Endodermal cell (in vitro differentiated cells): ENCODE data around the gene AP4B1. TPM values are rescaled to one million over a fixed set of nuclear protein-coding genes. Genes with fewer than 3 reads are reported as not detected.

ENCODE experiments used
- DNase-seq: peaks from one replicate; pipeline ENCODE4 v3.0.0-alpha.2; 2017
- H3K27ac ChIP-seq: 2 replicates; pipeline ENCODE4 v1.5.1; 2013; ENCODE audit warnings: mild to moderate bottlenecking, low read depth, low read length, moderate library complexity
- H3K27me3 ChIP-seq: 2 replicates; pipeline ENCODE4 v1.6.1; 2013; ENCODE audit warnings: mild to moderate bottlenecking, low read length, moderate library complexity; ENCODE audit not compliant: insufficient read depth, control insufficient read depth, poor library complexity, severe bottlenecking
- H3K36me3 ChIP-seq: 2 replicates; pipeline ENCODE4 v1.7.0; 2013; ENCODE audit warnings: mild to moderate bottlenecking, low read length, moderate library complexity; ENCODE audit not compliant: control insufficient read depth, insufficient read depth
- H3K4me1 ChIP-seq: one replicate; pipeline ENCODE4 v1.7.0; 2013; ENCODE audit warnings: low read length; ENCODE audit not compliant: control insufficient read depth, insufficient read depth
- H3K4me3 ChIP-seq: 2 replicates; pipeline ENCODE4 v1.5.1; 2013; ENCODE audit warnings: mild to moderate bottlenecking, low read length, moderate library complexity
- H3K9ac ChIP-seq: 2 replicates; pipeline ENCODE4 v1.6.1; 2013; ENCODE audit warnings: mild to moderate bottlenecking, low read length, moderate library complexity; ENCODE audit not compliant: poor library complexity, severe bottlenecking; ENCODE audit errors: extremely low read depth
- H3K9me3 ChIP-seq: 2 replicates; pipeline ENCODE4 v1.6.1; 2013; ENCODE audit warnings: mild to moderate bottlenecking, low read length, moderate library complexity; ENCODE audit not compliant: control insufficient read depth
- H3K27ac Mint-ChIP-seq: 2 replicates; pipeline ENCODE4 v1.8.0; 2020; ENCODE audit warnings: mixed read lengths
- H3K27me3 Mint-ChIP-seq: 2 replicates; pipeline ENCODE4 v1.8.0; 2021; ENCODE audit warnings: mild to moderate bottlenecking, mixed read lengths; ENCODE audit not compliant: insufficient read depth
- H3K36me3 Mint-ChIP-seq: 2 replicates; pipeline ENCODE4 v1.8.0; 2020; ENCODE audit warnings: low read depth, mixed read lengths
- H3K4me1 Mint-ChIP-seq: 2 replicates; pipeline ENCODE4 v1.8.0; 2020; ENCODE audit warnings: mixed read lengths
- H3K4me3 Mint-ChIP-seq: 2 replicates; pipeline ENCODE4 v1.8.0; 2020; ENCODE audit warnings: mild to moderate bottlenecking, moderate library complexity, mixed read lengths
- H3K9me3 Mint-ChIP-seq: 2 replicates; pipeline ENCODE4 v1.8.0; 2020; ENCODE audit warnings: mild to moderate bottlenecking, mixed read lengths
- WGBS, 2 experiments: methylation state at CpG; one replicate each; pipeline versions ENCODE4 v1.1.5 to v1.1.7; 2013; ENCODE audit warnings: missing lambda C conversion rate in 2 of 2, mixed read lengths in 1 of 2; ENCODE audit not compliant: insufficient coverage in 1 of 2, insufficient read length in 1 of 2; 5-methylcytosine and 5-hydroxymethylcytosine counted together
- total RNA-seq, 2 donors: library from RNA; stranded (reverse); fragmentation: NEBNext Ultra II Directional in 1 of 2; extraction: Animal tissue kit (Norgen Biotek cat#: 25700) in 1 of 2; gene quantifications; 2 replicates in 1 of 2; 3 replicates in 1 of 2; pipeline ENCODE4 v1.2.1, GENCODE V29; 2021
- TF ChIP-seq, protein P1 (sequence below): fragments of 200-600 bp; sonication (generic); conservative IDR thresholded peaks from 2 replicates; pipeline ENCODE4 v1.5.0; 2021; ENCODE audit warnings: antibody characterized with exemption, mild to moderate bottlenecking

The AP4B1 gene
- total RNA-seq, 2 donors from 2014 or later: 9.6 to 14.7 TPM

DNA sequence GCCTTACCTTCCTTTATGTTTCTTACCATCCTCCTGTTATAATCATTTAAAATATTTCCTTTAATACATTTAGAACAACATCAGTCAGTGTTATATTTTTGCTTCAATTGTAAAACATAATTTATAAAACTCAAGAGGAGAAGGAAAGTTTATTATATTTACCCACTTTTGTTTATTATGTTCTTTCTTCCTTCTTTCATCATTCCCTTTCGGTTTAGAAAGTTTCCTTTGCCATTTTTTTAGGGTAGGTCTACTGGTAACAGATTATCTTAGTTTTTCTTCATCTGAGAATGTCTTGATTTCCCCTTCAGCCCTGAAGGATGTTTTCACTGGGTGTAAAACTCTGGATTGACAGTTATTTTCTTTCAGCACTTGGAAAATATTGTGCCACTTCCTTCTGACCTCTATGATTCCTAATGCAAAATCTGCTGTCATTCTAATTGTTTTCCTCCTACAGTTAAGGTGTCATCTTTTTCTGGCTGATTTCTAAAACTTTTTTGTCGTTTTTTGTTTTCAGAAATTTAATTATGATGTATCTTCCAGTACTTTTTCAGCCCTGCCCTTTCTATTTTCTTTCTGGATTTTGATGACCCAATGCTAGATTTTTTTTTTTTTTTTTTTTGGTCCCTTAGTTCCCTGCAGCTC lies 58.1 kb downstream of the AP4B1 start:
- Histone ChIP-seq H3K9me3 (peaks cover 27% of the 10 kb centered on the region), H3K4me3 (no peak overlapping the region), H3K27ac (no peak overlapping the region), H3K27me3 (no peaks in the 10 kb centered on the region), H3K36me3 (no peaks in the 10 kb centered on the region), H3K9ac (no peak overlapping the region), H3K4me1 (no peaks in the 10 kb centered on the region)
- H3K27me3 Mint-ChIP-seq: no peaks in the 10 kb centered on the region
- H3K27ac Mint-ChIP-seq: no peak overlapping the region
- TF ChIP-seq, protein P1, sequence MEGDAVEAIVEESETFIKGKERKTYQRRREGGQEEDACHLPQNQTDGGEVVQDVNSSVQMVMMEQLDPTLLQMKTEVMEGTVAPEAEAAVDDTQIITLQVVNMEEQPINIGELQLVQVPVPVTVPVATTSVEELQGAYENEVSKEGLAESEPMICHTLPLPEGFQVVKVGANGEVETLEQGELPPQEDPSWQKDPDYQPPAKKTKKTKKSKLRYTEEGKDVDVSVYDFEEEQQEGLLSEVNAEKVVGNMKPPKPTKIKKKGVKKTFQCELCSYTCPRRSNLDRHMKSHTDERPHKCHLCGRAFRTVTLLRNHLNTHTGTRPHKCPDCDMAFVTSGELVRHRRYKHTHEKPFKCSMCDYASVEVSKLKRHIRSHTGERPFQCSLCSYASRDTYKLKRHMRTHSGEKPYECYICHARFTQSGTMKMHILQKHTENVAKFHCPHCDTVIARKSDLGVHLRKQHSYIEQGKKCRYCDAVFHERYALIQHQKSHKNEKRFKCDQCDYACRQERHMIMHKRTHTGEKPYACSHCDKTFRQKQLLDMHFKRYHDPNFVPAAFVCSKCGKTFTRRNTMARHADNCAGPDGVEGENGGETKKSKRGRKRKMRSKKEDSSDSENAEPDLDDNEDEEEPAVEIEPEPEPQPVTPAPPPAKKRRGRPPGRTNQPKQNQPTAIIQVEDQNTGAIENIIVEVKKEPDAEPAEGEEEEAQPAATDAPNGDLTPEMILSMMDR: no peak
- DNase-seq: no peak
- 80 to 85% methylated on average over 1 to 2 of the region's 2 CpGs for WGBS, 2 experiments
- peaks cover 29% of the 10 kb centered on the region for H3K9me3 Mint-ChIP-seq
- H3K36me3 Mint-ChIP-seq: peaks cover 2% of the 10 kb centered on the region
- no peaks in the 10 kb centered on the region for H3K4me1 Mint-ChIP-seq
- H3K4me3 Mint-ChIP-seq: no peak overlapping the region

Other genes with a start within 250 kb of the AP4B1 start
- gene PHTF1, start 145.3 kb downstream of the AP4B1 start, total RNA-seq: 10 to 100 TPM; 43.8 to 56.5 TPM
- 10 to 100 TPM; 13.7 to 17.5 TPM for gene RSBN1, start 92.3 kb downstream of the AP4B1 start, total RNA-seq
- gene PTPN22, start 33.1 kb downstream of the AP4B1 start, total RNA-seq: not detected
- gene BCL2L15, start 17.2 kb downstream of the AP4B1 start, total RNA-seq: under 1 TPM in 1 of 2 donors, not detected in 1; 0.73 TPM
- 10 to 100 TPM in 1 of 2 donors, 1 to 10 TPM in 1; 7.4 to 11.0 TPM for gene DCLRE1B, start 527 bp upstream of the AP4B1 start, total RNA-seq
- 10 to 100 TPM; 71.4 to 79.2 TPM for gene HIPK1, start 24.5 kb upstream of the AP4B1 start, total RNA-seq
- gene OLFML3, start 74.7 kb upstream of the AP4B1 start, total RNA-seq: 10 to 100 TPM in 1 of 2 donors, 1 to 10 TPM in 1; 4.3 to 14.8 TPM
- gene SYT6, start 249.1 kb upstream of the AP4B1 start, total RNA-seq: 1 to 10 TPM; 1.3 to 4.4 TPM